Erythroblast (primary cell): ENCODE data around the gene PAK1.

Source experiments
- GATA1 ChIP-seq: IDR thresholded peaks from 2 replicates; pipeline ENCODE4 v1.6.1; 2011; ENCODE audit warnings: low read depth, mild to moderate bottlenecking, control low read depth, low read length, moderate library complexity
- POLR2A ChIP-seq: IDR thresholded peaks from 2 replicates; pipeline ENCODE4 v1.6.1; 2011; ENCODE audit warnings: mild to moderate bottlenecking, low read length

DNA sequence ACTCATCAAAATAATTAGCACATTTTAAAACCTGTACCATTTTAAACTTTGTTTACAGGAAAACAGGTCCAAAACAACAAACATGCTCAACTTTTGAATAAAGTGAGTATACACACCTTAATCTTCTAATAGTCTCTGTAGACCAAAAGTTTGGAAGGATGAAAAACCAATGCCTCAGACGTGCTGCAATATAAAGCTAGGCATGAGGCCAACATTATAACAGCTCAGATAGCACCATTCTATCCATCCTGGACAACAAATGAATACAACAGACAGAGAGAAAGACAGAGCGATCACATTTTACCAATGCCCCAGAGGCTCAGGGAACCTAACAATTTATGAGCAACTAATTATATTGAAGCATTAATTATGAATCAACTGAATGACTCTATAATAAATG is 77.0 kb downstream of the PAK1 start:
- TF ChIP-seq POLR2A (no peak), GATA1 (no peak)
